NCI-H187 (cell line): ENCODE results near the gene HAS3.
A peak's percentile ranks its signal among the peaks of the same experiment; 100 is the strongest.
"Not testable (repeated sequence)": the region's sequence is repeated elsewhere in the genome, so short reads cannot be mapped to it uniquely, and the experiment has no call there.

Experiments
- DNase-seq, 2 experiments: peaks; one replicate each; lab custom pipeline; 2025; lab: John Stamatoyannopoulos, UW

Gene HAS3

GRCh38 chr16:69116906-69117305 lies 11.5 kb downstream of the HAS3 start:
- DNase-seq = no peak

DNA sequence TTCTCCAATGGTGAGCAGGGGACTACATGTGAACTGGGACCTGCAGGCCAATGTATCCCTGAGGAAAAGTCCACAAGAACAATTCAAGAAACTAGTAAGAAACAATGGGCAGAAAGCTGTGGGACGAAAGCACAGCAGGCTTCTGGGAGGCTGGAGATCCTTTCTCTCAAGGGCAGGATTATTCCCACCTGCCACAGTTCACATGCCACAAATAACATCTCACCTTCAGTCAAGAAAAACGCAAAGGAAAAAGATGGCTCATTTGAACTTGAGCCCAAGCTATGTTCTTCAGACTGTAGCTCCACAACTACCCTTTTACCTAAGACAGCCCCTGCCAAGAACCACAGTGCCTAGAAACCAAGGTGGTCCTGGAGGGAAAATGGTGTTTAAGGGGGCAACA lies 13.0 kb downstream of the HAS3 start:
- no peak for DNase-seq

- DNase-seq = no peak
Observed at GRCh38 chr16:69118994-69119393, 13.5 kb downstream of the HAS3 start.

GRCh38 chr16:69119536-69119935 lies 14.1 kb downstream of the HAS3 start:
- no peak for DNase-seq

- no peak for DNase-seq
Observed at GRCh38 chr16:69120096-69120664, 14.7 kb downstream of the HAS3 start.

DNA sequence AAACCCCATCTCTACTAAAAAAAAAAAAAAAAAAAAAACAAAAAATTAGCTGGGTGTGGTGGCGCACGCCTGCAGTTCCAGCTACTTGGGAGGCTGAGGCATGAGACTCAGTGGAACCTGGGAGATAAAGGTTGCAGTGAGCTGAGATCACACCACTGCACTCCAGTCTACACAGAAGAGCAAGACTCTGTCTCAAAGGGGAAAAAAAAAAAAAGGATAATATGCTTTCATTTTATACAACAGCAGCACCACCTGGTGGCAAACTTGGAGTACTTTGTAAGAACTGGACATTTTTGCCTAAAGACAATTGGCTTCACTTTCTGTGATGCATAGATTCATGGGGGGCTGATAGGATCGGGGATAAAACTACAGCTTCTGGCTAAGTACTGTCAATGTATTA lies 18.5 kb downstream of the HAS3 start:
- peak in 1 of 2 experiments; percentile 30 for DNase-seq

DNA sequence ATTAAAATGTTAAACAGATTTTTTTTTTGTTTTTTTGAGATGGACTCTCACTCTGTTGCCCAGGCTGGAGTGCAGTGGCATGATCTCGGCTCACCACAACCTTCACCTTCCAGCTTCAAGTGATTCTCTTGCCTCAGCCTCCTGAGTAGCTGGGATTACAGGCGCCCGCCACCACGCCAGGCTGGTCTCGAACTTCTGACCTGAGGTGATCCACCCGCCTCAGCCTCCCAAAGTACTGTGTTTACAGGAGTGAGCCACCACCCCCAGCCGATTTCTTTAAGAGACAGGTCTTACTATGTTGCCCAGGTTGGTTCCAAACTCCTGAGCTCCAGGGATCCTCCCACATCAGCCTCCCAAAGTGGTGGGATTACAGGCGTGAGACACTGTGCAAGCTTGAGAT lies 19.0 kb downstream of the HAS3 start:
- DNase-seq = not testable (repeated sequence)

- not testable (repeated sequence) for DNase-seq
Observed at GRCh38 chr16:69124961-69125360, 19.5 kb downstream of the HAS3 start.

- no peak for DNase-seq
Observed at GRCh38 chr16:69126221-69126620, 20.8 kb downstream of the HAS3 start.

GRCh38 chr16:69126801-69127200 lies 21.3 kb downstream of the HAS3 start:
- not testable (repeated sequence) for DNase-seq

GRCh38 chr16:69127966-69128510 lies 22.6 kb downstream of the HAS3 start:
- DNase-seq = no peak

- DNase-seq = no peak
Observed at GRCh38 chr16:69130461-69130860, 25.0 kb downstream of the HAS3 start.

GRCh38 chr16:69131167-69131838 lies 25.9 kb downstream of the HAS3 start:
- DNase-seq = no peak

GRCh38 chr16:69131839-69132423 lies 26.5 kb downstream of the HAS3 start:
- DNase-seq = peak in 1 of 2 experiments; percentile 40

GRCh38 chr16:69132424-69133252 lies 27.2 kb downstream of the HAS3 start, which contains the start of the genes CHTF8 and UTP4:
CHTF8 (minus strand) TSS chr16:69132588; CDS start chr16:69121458, 11,130 bp downstream.
UTP4 (plus strand) TSS chr16:69132649; CDS start chr16:69133460, 811 bp downstream.
- peak; percentile 11 to 49 for DNase-seq

- no peak for DNase-seq
Observed at GRCh38 chr16:69133373-69133954, 28.0 kb downstream of the HAS3 start.

GRCh38 chr16:69138608-69139007 lies 33.2 kb downstream of the HAS3 start:
- no peak for DNase-seq

- DNase-seq = not testable (repeated sequence)
Observed at GRCh38 chr16:69139464-69139863, 34.0 kb downstream of the HAS3 start.

GRCh38 chr16:69141014-69141413 lies 35.6 kb downstream of the HAS3 start:
- DNase-seq = no peak

GRCh38 chr16:69141936-69142335 lies 36.5 kb downstream of the HAS3 start:
- no peak for DNase-seq

DNA sequence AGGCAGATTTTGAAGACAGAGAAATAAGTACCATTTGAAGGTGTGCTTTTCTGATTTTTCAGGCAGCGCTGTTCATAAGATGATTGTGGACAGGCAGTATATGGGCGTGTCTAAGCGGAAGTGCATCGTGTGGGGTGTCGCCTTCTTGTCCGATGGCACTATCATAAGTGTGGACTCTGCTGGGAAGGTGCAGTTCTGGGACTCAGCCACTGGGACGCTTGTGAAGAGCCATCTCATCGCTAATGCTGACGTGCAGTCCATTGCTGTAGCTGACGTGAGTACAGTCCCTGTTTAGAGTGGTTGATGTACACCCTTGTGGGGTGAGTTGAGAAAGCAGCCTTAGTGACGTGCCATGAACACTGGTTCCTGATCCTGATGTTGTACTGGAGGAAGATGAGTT lies 37.7 kb downstream of the HAS3 start:
- no peak for DNase-seq

- DNase-seq = no peak
Observed at GRCh38 chr16:69145658-69146057, 40.2 kb downstream of the HAS3 start.
